GM21786 (cell line): ENCODE data around the gene TRIM54.
"Not testable (repeated sequence)": the region's sequence is repeated elsewhere in the genome, so short reads cannot be mapped to it uniquely, and the experiment has no call there.

ENCODE experiments used
- ATAC-seq: cut with Tn5 transposase; IDR thresholded peaks from one replicate; pipeline ENCODE4 v1.9.1; 2021; ENCODE audit not compliant: unreplicated experiment

The TRIM54 gene

DNA sequence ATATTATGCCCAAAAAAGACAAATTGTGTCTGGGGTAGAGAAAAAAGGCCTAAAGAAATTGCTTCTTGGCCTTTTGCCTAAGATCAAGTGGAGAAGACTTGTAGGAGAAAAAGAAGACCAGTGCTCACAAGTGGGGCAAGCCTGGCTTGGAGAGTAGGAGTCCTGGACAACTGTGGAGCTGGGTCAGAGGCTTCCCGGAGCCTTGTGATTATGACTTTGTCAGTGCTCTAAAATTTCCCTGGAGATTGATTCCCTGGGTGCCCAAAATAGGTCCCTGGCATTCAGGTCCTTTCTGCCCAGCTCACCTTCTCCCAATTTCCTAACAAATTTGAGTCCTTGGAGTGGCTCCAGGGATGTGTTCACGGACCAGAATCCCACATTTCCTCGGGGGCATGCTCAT is 787 bp upstream of the TRIM54 start:
- ATAC-seq: no peak

- ATAC-seq: no peak
These were observed 663 bp downstream of the TRIM54 start for GRCh38 chr2:27282892-27283291.

GRCh38 chr2:27284996-27285395 is 2.8 kb downstream of the TRIM54 start:
- no peak for ATAC-seq

DNA sequence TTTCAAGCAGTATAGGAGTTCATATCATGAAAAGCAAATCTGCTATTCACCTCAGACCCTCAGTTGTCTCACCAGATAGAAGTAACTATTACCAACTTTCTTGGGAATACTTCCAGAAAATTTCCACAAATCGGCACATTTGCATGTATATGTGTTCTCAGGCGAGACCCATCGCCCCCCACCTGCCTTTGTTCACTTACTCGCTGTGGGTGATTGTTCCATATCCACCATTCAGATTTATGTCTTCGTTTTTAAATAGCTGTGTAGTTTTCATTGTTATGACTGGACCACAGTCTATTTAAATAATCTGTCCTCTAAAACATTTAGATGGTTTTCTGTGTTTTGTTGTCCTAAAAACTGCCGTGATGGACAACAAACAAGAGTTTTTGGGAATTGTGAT is 3.3 kb downstream of the TRIM54 start:
- ATAC-seq: no peak

- ATAC-seq: no peak
These were observed 6.4 kb downstream of the TRIM54 start for GRCh38 chr2:27288610-27289009.

DNA sequence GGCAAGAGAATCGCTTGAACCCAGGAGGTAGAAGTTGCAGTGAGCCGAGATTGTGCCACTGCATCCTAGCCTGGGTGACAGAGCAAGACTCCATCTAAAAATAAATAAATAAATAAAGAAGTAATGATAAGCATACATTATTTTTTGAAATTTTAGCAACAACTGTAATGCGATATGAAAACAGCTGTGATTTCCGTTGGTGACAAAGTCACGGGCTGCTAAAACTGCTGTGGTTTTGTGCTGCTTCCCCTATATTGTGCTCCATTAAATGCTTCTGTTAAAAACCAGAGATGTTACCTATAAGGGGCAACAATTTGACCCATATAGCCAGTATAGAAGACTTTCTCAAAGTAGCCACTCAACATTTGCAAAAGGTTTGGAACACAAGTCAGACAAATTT is 8.3 kb downstream of the TRIM54 start:
- ATAC-seq: no peak

DNA sequence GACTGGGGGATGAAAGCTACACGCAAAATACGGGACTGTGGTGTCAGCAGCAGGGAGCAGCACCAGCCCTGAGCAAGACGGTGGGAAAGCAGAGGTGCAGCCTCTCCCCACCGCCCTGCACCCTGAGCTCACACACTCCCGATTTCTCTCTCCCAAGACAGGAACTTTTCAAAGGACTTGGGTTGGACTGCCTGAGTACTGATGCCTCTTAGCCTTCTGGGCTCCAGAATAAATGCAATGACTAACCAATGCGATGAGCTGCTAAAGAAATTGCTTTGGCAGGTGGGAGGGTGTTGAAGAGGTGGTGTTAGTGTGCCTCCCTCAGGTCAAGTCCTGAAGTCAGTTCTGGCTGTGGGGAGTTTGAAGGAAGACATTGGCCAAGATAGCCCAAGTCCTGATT is 9.6 kb downstream of the TRIM54 start:
- no peak for ATAC-seq

GRCh38 chr2:27294928-27295327 is 12.7 kb downstream of the TRIM54 start:
- no peak for ATAC-seq

DNA sequence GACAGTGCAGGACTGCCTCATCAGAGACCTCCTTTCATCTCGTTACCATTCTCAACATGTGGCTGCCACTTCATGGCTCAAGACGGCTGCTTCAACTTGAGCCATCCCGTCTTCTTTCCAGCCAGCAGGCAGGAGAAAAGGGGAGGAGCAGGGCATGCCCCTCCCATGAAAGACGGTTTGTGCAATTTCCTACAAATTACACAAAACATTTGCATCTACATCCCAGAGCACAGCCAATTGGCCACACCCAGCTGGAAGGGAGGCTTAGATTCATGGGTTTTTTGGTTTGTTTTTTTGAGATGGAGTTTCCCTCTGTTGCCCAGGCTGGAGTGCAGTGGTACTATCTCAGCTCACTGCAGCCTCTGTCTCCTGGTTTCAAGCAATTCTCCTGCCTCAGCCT is 14.3 kb downstream of the TRIM54 start:
- ATAC-seq: no peak

GRCh38 chr2:27297195-27297594 is 15.0 kb downstream of the TRIM54 start:
- ATAC-seq: no peak

DNA sequence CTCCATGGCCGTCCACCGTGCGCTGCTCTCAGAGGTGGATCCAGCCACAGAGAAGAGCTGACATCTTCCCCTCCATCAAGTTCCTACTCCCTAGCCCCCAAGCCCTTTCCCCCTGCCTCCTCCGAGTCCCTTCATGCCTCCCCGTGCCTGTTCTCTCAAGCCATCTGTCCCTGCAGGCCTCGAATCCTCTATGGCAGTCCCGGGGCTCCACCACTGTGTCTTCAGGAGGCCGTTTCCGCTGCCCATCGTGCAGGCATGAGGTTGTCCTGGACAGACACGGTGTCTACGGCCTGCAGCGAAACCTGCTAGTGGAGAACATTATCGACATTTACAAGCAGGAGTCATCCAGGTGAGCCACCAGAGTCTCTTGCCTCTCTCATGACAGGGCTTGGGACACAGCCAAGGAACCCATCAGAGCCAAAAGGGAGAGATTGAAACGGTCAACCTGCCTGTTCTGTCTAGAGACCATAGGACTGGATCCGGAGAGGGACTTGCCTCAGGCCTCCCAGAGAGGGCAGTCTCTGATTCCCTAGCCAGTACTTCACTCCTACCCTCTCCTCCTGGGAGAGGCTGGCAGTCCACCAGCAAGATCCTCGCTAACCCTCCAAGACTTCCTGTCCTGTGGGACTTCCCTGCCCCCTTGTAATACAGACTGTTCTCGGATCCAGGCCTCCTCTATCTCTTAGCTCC is 16.3 kb downstream of the TRIM54 start:
- ATAC-seq: no peak

- ATAC-seq: not testable (repeated sequence)
These were observed 18.4 kb downstream of the TRIM54 start for GRCh38 chr2:27300606-27301005.

- no peak for ATAC-seq
These were observed 21.1 kb downstream of the TRIM54 start for GRCh38 chr2:27303093-27304025.

GRCh38 chr2:27304488-27305240 is 22.4 kb downstream of the TRIM54 start:
- no peak for ATAC-seq

DNA sequence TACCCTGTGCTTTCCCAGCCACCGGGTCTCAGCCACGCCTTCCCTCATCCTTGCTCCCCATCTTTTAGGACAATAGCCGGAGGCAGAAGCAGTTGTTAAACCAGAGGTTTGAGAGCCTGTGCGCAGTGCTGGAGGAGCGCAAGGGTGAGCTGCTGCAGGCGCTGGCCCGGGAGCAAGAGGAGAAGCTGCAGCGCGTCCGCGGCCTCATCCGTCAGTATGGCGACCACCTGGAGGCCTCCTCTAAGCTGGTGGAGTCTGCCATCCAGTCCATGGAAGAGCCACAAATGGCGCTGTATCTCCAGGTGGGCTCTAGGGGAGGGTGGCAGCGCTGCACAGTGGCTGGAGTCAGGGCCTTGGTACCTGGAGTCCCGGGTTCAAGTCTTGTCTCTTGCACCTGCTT is 23.3 kb downstream of the TRIM54 start:
- ATAC-seq: no peak

DNA sequence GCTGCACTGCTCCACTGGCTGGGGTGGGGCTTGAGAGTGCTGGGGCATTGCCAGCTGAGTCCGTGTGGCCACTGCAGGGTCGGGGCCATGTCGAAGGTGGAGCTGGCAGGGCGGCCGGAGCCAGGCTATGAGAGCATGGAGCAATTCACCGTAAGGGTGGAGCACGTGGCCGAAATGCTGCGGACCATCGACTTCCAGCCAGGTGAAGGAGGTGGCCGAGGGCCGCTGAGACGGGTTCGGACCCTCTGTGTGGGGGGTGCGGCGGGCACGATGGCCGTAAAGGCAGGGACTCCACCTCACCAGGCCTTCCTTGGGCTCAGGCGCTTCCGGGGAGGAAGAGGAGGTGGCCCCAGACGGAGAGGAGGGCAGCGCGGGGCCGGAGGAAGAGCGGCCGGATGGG is 23.9 kb downstream of the TRIM54 start:
- ATAC-seq: no peak

DNA sequence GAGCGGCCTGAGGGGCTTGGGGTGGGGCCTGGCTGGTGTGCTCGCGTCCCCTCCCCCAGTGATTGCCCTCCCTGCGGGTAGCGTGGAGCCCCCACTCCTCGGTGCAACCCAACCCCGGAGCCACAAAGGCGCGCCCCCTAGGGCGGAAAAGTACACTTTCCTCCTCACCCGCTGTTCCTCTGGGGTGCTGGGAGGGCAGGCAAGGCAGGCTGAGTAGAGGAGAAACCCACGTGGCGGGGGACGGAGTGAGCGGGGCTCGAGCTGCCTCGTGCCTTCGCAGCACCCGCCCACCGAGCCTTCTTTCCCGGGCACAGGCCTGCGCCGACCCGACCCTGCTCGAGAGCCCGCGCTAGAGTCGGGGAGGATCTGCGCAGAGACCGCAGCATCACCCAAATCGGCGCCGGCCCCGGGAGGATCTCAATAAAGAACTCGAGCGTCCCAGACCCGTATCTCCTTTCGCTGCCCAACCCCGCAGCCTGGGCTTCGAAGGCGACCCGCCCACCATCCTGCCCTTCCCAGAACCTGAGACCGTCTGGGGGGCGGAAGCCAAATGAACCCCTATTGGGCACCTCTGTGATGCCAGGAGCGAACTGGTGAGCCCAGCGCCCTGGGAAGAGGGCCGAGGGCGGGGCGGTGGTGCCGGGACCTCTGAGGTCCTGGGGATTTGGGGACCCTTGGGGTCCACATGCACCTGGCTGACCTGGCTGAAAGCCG is 24.5 kb downstream of the TRIM54 start:
- no peak for ATAC-seq

DNA sequence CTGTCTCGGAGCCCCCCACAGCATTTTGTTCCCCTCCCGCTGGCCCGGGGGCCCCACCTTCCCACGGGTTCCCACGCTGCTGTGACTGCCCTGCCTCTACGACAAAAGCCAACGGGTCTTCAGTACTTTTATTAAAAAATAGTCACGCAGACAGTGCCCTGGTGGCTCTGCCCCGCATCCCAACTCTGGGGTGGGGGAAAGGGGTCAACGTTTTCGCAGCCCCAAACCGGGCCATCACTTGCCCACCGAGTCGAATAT is 25.0 kb downstream of the TRIM54 start:
- no peak for ATAC-seq

DNA sequence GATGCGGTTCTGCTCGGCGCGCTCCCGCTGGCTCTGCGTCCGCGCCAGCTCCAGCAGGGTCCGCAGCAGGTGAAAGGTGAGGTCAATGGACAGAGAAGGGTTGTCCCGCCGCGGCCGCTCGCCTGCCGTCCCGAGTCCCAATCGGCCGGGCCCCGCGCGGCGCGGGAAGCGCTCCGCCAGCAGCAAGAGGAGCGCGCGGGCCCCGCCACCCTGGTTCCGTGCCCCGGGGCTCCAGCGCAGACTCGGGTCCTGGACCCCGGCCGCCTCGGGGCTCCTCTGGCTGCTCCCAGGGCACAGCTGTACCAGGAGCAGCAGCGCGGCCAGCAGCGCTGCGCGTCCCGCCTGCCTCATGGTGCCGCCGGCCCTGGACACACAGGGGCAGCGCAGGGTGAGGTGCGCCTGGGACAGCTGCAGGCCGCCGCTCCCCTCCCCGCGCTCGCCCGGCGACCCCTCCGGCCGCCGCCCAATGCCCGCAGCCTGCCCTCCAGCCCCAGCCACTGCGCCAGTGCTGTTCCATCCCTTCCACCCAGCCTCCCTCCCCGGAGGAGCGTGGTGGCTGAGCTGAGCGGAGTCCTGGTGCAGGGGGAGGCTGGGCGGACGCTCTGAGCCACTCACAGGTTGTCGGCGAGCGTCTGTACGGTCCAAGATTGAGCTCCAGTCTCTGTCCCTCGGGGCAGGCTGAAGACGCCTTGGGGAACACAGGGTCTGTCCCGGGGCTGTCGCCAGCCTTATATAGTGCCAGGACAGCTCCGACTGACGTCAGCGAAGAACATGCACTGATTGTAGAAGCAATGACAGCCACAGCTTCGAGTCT is 25.5 kb downstream of the TRIM54 start:
- ATAC-seq: no peak

- no peak for ATAC-seq
These were observed 26.2 kb downstream of the TRIM54 start, which contains the start of gene UCN for GRCh38 chr2:27308359-27308881. TSS of gene UCN (minus strand) at chr2:27308445. CDS start at chr2:27307895, 550 bp downstream.
